A673 (cell line): ENCODE measurements around the gene THYN1. TPM values are rescaled to one million over a fixed set of nuclear protein-coding genes. Genes with fewer than 3 reads are reported as not detected.

ENCODE experiments used
- BruUV-seq: library from RNA; stranded (reverse); fragments of 400-500 nt; replicated peaks from 2 replicates; lab custom pipeline; 2021; lab: Mats Ljungman, UMichigan
- CTCF ChIA-PET: fragments of 300-600 bp; sonication (Branson Sonifier 250); formaldehyde crosslinking; loops from one replicate; lab custom pipeline; 2022; ENCODE audit warnings: antibody characterized with exemption; lab: Charles Lee
- POLR2A ChIA-PET: fragments of 300-600 bp; sonication (Branson Sonifier 250); formaldehyde crosslinking; loops from one replicate; lab custom pipeline; 2022; ENCODE audit warnings: antibody characterized with exemption; ENCODE audit not compliant: low non-redundant PET; lab: Charles Lee
- DNase-seq: peaks from one replicate; pipeline ENCODE4 v3.0.0-alpha.2; 2015; ENCODE audit warnings: low spot score
- H3K27ac ChIP-seq: fragments of 200-600 bp; sonication (generic); 2 replicates; pipeline ENCODE4 v1.5.1; 2016; ENCODE audit warnings: mixed run types, low read depth, mild to moderate bottlenecking, mixed read lengths, antibody characterized with exemption, low read length; ENCODE audit not compliant: poor library complexity, severe bottlenecking
- H3K27me3 ChIP-seq: fragments of 200-600 bp; sonication (generic); replicated peaks from 2 replicates; pipeline ENCODE4 v1.6.1; 2017; ENCODE audit warnings: mixed run types, low read depth, mild to moderate bottlenecking, mixed read lengths, antibody characterized with exemption, low read length; ENCODE audit not compliant: insufficient read depth, poor library complexity
- H3K36me3 ChIP-seq: fragments of 200-600 bp; sonication (generic); 2 replicates; pipeline ENCODE4 v1.6.1; 2016; ENCODE audit warnings: mixed run types, mild to moderate bottlenecking, mixed read lengths, antibody characterized with exemption, low read length; ENCODE audit not compliant: insufficient read depth, poor library complexity, severe bottlenecking
- H3K4me1 ChIP-seq: fragments of 200-600 bp; sonication (generic); 2 replicates; pipeline ENCODE4 v1.6.1; 2017; ENCODE audit warnings: mixed run types, mild to moderate bottlenecking, mixed read lengths, antibody characterized with exemption, low read length; ENCODE audit not compliant: insufficient read depth, poor library complexity, severe bottlenecking
- H3K4me3 ChIP-seq: fragments of 200-600 bp; sonication (generic); 2 replicates; pipeline ENCODE4 v1.5.1; 2016; ENCODE audit warnings: low read depth, mixed run types, mild to moderate bottlenecking, mixed read lengths, low read length; ENCODE audit not compliant: poor library complexity, severe bottlenecking
- H3K9me3 ChIP-seq: fragments of 200-600 bp; sonication (generic); 2 replicates; pipeline ENCODE4 v1.6.1; 2016; ENCODE audit warnings: mixed run types, low read depth, mild to moderate bottlenecking, mixed read lengths, antibody characterized with exemption, low read length; ENCODE audit not compliant: poor library complexity, severe bottlenecking
- CTCF ChIP-seq: fragments of 300-800, 200-600 bp; sonication (generic); conservative IDR thresholded peaks from 2 replicates; pipeline ENCODE4 v1.5.1; 2017; ENCODE audit warnings: low read depth, mild to moderate bottlenecking, antibody characterized with exemption, low read length, moderate library complexity, mixed read lengths
- EZH2 ChIP-seq: fragments of 200-600 bp; sonication (generic); IDR thresholded peaks from 2 replicates; pipeline ENCODE4 v1.6.1; 2017; ENCODE audit warnings: borderline replicate concordance, low read depth, mild to moderate bottlenecking, mixed read lengths, antibody characterized with exemption, low read length; ENCODE audit not compliant: poor library complexity, severe bottlenecking
- intact Hi-C: fragments of 100-400 bp; cut with micrococcal nuclease; formaldehyde crosslinking; loops from one replicate; pipeline ENCODE4 v1.10.0; 2022; ENCODE audit not compliant: unreplicated experiment
- total RNA-seq: library from RNA; stranded (reverse); gene quantifications from 2 replicates; pipeline ENCODE4 v1.2.3, GENCODE V29; 2021

Gene THYN1
- total RNA-seq, 1 experiment from 2014 or later: 57.2 TPM

- intact Hi-C loops: no loop called here
- Histone ChIP-seq H3K4me1 (no peaks in the 10 kb centered on the region), H3K27ac (no peak overlapping the region), H3K27me3 (no peaks in the 10 kb centered on the region), H3K36me3 (no peaks in the 10 kb centered on the region), H3K9me3 (no peaks in the 10 kb centered on the region), H3K4me3 (no peak overlapping the region)
- ChIA-PET CTCF (no interaction called here), POLR2A (no interaction called here)
- TF ChIP-seq CTCF (no peak), EZH2 (no peak)
- BruUV-seq: no TSS peak
- no peak for DNase-seq
Measured at GRCh38 chr11:134229126-134229790, 23.9 kb downstream of the THYN1 start.

DNA sequence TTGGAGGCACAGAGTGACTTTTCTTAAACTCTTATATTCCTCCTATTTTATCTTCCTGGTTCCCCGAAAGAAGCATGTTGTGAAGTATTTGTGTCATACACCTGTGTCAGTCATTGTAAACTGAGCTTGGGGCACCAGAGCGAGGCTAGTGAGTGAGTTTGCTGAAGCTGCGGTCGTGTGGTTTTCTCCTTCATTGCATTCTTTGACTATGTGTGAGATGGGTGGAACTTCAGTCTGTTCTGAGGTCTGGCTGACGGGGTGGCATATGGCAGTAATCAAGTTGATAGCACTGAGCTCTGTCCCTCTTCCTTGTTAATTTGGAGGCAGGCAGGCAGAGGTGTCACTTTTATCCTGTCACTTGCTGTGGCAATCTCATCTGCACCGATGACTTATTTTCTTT is 24.5 kb downstream of the THYN1 start:
- TF ChIP-seq EZH2 (no peak), CTCF (no peak)
- H3K4me3 ChIP-seq: no peak overlapping the region
- no peak overlapping the region for H3K27ac ChIP-seq
- H3K27me3 ChIP-seq: no peaks in the 10 kb centered on the region
- no peaks in the 10 kb centered on the region for H3K4me1 ChIP-seq
- intact Hi-C loops: no loop called here
- H3K36me3 ChIP-seq: no peaks in the 10 kb centered on the region
- no TSS peak for BruUV-seq
- no peaks in the 10 kb centered on the region for H3K9me3 ChIP-seq
- CTCF ChIA-PET: no interaction called here
- no peak for DNase-seq
- POLR2A ChIA-PET: no interaction called here

DNA sequence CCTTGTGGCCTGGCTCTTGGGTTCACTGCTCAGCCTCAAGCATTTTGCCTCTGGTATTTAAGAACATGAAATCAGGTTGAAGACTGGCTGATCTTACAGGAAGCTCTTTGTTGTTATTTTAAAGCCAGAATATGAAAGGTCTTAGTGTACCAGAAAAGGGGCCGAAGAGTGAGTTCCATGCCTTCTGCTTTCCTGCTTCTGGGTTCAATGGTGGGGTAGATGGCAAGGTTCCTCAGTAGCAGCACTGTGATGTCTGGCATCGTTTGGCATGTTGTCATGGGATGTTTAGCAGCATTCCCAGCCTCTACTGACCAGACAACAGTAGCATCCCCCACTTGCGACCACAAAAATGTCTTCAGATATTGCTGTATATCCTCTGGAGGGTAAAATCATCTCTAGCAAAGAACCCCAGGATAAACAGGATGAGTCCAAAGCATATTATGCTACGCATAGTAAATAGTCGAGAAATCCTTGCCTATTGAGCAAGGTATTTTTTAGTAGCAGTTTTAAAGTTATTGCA is 26.3 kb downstream of the THYN1 start:
- CTCF ChIA-PET: no interaction called here
- peak overlapping the region; percentile 65 for H3K4me3 ChIP-seq
- POLR2A ChIA-PET: no interaction called here
- no peak for DNase-seq
- H3K27ac ChIP-seq: no peak overlapping the region
- no peaks in the 10 kb centered on the region for H3K36me3 ChIP-seq
- H3K27me3 ChIP-seq: no peaks in the 10 kb centered on the region
- intact Hi-C loops: no loop called here
- BruUV-seq: TSS peak; percentile 18
- no peak for TF ChIP-seq EZH2
- TF ChIP-seq CTCF: no peak
- no peaks in the 10 kb centered on the region for H3K9me3 ChIP-seq
- H3K4me1 ChIP-seq: peaks cover 12% of the 10 kb centered on the region
